K562 (cell line): ENCODE measurements around the gene BNIP3. TPM values are rescaled to one million over a fixed set of nuclear protein-coding genes. Genes with fewer than 3 reads are reported as not detected.
A peak's percentile ranks its signal among the peaks of the same experiment; 100 is the strongest.

Experiments
- AFF1 ChIP-seq, 2 experiments: fragments of 450-650 bp; IDR thresholded peaks; 2 replicates each; pipeline ENCODE4 v1.6.1; 2018; ENCODE audit warnings: mild to moderate bottlenecking in 2 of 2, low read depth in 1 of 2; ENCODE audit not compliant: partially characterized antibody in 2 of 2
- GABPB2 ChIP-seq: fragments of 250-450 bp; sonication (Bioruptor Pico); conservative IDR thresholded peaks from 2 replicates; pipeline ENCODE4 v1.5.1; 2021; ENCODE audit warnings: mild to moderate bottlenecking
- JUN ChIP-seq, 2 experiments: sonication (generic) in 1 of 2; formaldehyde crosslinking in 1 of 2; IDR thresholded peaks; 2 replicates each; pipeline versions ENCODE4 v1.6.1 to v1.8.0; 2012 to 2022; ENCODE audit warnings: borderline replicate concordance in 2 of 2, mild to moderate bottlenecking in 2 of 2, improper control_type of control experiment in 1 of 2, low read depth in 1 of 2, low read length in 1 of 2, missing genetic modification reagents in 1 of 2
- MAFG ChIP-seq: fragments of 450-650 bp; conservative IDR thresholded peaks from 2 replicates; pipeline ENCODE4 v1.6.1; 2016; ENCODE audit warnings: missing genetic modification characterization, missing compliant biosample characterization
- PPARD ChIP-seq: fragments of 250-450 bp; sonication (Bioruptor Pico); IDR thresholded peaks from 2 replicates; pipeline ENCODE4 v1.8.0; 2022; ENCODE audit warnings: inconsistent platforms, mild to moderate bottlenecking, moderate library complexity
- TARDBP ChIP-seq: fragments of 450-650 bp; IDR thresholded peaks from 2 replicates; pipeline ENCODE4 v1.6.1; 2016
- USF2 ChIP-seq: sonication (generic); formaldehyde crosslinking; IDR thresholded peaks from 2 replicates; pipeline ENCODE4 v1.5.0; 2020; ENCODE audit warnings: missing genetic modification reagents
- ZBTB40 ChIP-seq, 2 experiments: fragments of 450-650 bp in 1 of 2; sonication (generic) in 1 of 2; formaldehyde crosslinking in 1 of 2; IDR thresholded peaks; 2 replicates each; pipeline versions ENCODE4 v1.7.1 to v1.9.0; 2016 to 2022; ENCODE audit warnings: inconsistent platforms in 1 of 2, mild to moderate bottlenecking in 1 of 2, missing genetic modification reagents in 1 of 2
- ZFP91 ChIP-seq: sonication (generic); formaldehyde crosslinking; IDR thresholded peaks from 2 replicates; pipeline ENCODE4 v1.8.0; 2022; ENCODE audit warnings: mild to moderate bottlenecking, missing genetic modification reagents
- polyA plus RNA-seq, 8 experiments: library from polyadenylated mRNA; depleted of rRNA in 4 of 8; stranded (reverse) in 5 of 8; unstranded in 3 of 8; fragments of >200 nt; fragmentation: Nextera tagmentation in 2 of 8; fragmentation: Illumina TruSeq in 1 of 8; extraction: Ambion mirVana in 2 of 8; extraction: Trizol in 1 of 8; gene quantifications; 2 replicates each; pipeline versions ENCODE4 v1.2.1 to v1.2.3, GENCODE V29; 2011 to 2014; ENCODE audit warnings: inconsistent platforms in 1 of 8, missing spikeins in 1 of 8
- total RNA-seq, 7 experiments: library from RNA; depleted of rRNA in 6 of 7; stranded (reverse); fragments of >200 nt in 6 of 7; fragmentation: Illumina TruSeq in 2 of 7; extraction: Trizol in 2 of 7; gene quantifications; 2 replicates each; pipeline versions ENCODE4 v1.2.1 to v1.2.3, GENCODE V29; 2011 to 2021; ENCODE audit warnings: low replicate concordance in 1 of 7

The BNIP3 gene
- total and polyA plus RNA-seq, 9 of the 15 experiments (the other 6 are each of a cell fraction or from before 2014, with no cell fraction given) = 9.2 to 119 (median 42.2) TPM

- no peak for TF ChIP-seq ZBTB40 (IDR thresholded peaks at IDR 0.05)
- no peak for TF ChIP-seq ZBTB40 (CRISPR knock-in tag; IDR thresholded peaks at IDR 0.05)
- peak; percentile 46 for TF ChIP-seq MAFG (tag)
- TF ChIP-seq GABPB2 = no peak
- no peak for TF ChIP-seq AFF1 (IDR thresholded peaks at IDR 0.05; ENCODE audit: low read depth in 1 of 2, partially characterized antibody in 2 of 2)
- TF ChIP-seq ZFP91 = no peak
- no peak for TF ChIP-seq USF2 (CRISPR knock-in tag)
- peak; percentile 24; the same call in 1 of the 2 replicates for TF ChIP-seq JUN (IDR thresholded peaks at IDR 0.05; ENCODE audit: borderline replicate concordance, low read depth, low read length)
- TF ChIP-seq JUN (CRISPR knock-in tag; IDR thresholded peaks at IDR 0.05; ENCODE audit: borderline replicate concordance) = no peak
- TF ChIP-seq TARDBP = no peak
- TF ChIP-seq PPARD = no peak
Observed at GRCh38 chr10:131983780-131984179, 2.1 kb upstream of the BNIP3 start (continued).
